Ishikawa (cell line): Measurements from ENCODE around the gene TSPAN9.

Experiments used
- CEBPB ChIP-seq: IDR thresholded peaks from 2 replicates; pipeline ENCODE4 v1.6.1; 2012
- EP300 ChIP-seq: IDR thresholded peaks from 2 replicates; pipeline ENCODE4 v1.6.1; 2012; ENCODE audit warnings: borderline replicate concordance
- FOXM1 ChIP-seq: IDR thresholded peaks from 2 replicates; pipeline ENCODE4 v1.6.1; 2012; ENCODE audit warnings: low read depth, borderline replicate concordance
- RAD21 ChIP-seq: IDR thresholded peaks from 2 replicates; pipeline ENCODE4 v1.6.1; 2012; ENCODE audit warnings: low read depth
- TCF12 ChIP-seq: IDR thresholded peaks from 2 replicates; pipeline ENCODE4 v1.6.1; 2012; ENCODE audit warnings: low read depth

DNA sequence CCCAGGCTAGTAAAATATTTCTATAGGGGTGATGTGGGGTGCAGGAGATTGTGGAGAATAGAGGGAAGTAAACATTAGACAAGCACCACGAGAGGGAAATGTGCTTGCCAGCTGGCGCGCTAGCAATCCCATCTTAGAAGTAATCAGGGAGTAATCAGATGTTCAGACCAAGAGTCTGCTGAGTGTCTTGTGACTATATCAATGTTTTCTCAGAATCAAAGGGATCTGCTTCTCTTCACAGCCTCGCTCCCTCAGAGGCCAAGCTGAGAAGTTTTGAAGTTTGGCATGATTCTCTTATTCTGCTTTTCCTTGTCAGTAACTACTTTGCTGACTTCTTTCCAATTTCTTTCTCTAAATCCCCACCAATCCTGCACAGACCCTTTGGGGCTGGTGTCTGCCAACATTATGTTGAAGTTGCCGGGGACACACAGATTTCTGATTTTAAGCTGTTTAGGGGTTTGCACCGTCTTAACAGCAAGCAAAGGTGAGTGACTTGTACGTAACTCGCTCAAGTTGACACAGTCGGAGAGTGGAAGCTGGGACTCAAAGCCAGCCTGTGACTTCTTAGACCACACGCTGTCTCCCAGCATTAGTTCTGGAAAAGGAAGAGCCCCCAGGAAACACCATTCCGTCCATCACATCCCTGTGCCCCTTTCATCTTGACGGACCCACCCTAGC lies 22.0 kb upstream of the TSPAN9 start:
- no peak for TF ChIP-seq CEBPB
- TF ChIP-seq EP300, result no peak
- no peak for TF ChIP-seq TCF12
- TF ChIP-seq FOXM1, result no peak
- no peak for TF ChIP-seq RAD21
